HUES64 (cell line): ENCODE data around the gene AGXT2.

Experiments used
- H3K27ac ChIP-seq: 2 replicates; pipeline ENCODE4 v1.7.0; 2013; ENCODE audit warnings: low read depth, low read length, inconsistent platforms
- H3K27me3 ChIP-seq: 2 replicates; pipeline ENCODE4 v1.6.1; 2013; ENCODE audit warnings: mild to moderate bottlenecking, low read length; ENCODE audit not compliant: insufficient read depth
- H3K36me3 ChIP-seq: 2 replicates; pipeline ENCODE4 v1.6.1; 2013; ENCODE audit warnings: mild to moderate bottlenecking, low read length; ENCODE audit not compliant: insufficient read depth
- H3K4me1 ChIP-seq: 2 replicates; pipeline ENCODE4 v1.6.1; 2013; ENCODE audit warnings: mild to moderate bottlenecking, low read length, moderate library complexity; ENCODE audit not compliant: insufficient read depth
- H3K4me3 ChIP-seq: 2 replicates; pipeline ENCODE4 v1.5.1; 2013; ENCODE audit warnings: mild to moderate bottlenecking, low read length, moderate library complexity
- H3K9ac ChIP-seq: 2 replicates; pipeline ENCODE4 v1.6.1; 2013; ENCODE audit warnings: mild to moderate bottlenecking, low read depth, low read length
- H3K9me3 ChIP-seq: 2 replicates; pipeline ENCODE4 v1.6.1; 2013; ENCODE audit warnings: low read depth, low read length; ENCODE audit not compliant: insufficient read depth
- WGBS: fragments of 150-250, 120-280 bp; methylation state at CpG from one replicate; pipeline ENCODE4 v1.1.7; 2013; ENCODE audit warnings: missing lambda C conversion rate; 5-methylcytosine and 5-hydroxymethylcytosine counted together

The AGXT2 gene

DNA sequence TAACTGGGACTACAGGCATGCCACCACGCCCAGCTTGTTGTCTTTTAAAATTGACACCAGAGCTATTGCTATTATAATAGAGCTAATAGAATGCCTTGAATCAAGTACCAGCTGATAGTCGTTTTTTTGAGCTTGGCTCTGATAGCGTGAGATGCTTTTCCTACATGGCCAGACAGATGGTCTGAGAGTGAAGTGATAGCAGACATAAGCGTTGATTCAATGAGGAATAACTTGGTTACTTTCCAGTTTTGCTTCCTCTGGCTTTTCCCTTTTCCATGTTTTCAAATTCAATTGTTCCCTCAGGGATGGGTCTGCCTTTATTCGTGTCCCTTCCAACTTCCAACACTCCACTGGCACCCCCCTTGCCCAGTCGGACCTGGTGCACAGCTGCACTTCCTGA is 15.4 kb downstream of the AGXT2 start:
- H3K36me3 ChIP-seq: no peaks in the 10 kb centered on the region
- H3K4me1 ChIP-seq: peaks cover 5% of the 10 kb centered on the region; the same call in 1 of the 2 replicates
- 92% methylated on average over 6 of the region's 6 CpGs for WGBS
- H3K9me3 ChIP-seq: no peaks in the 10 kb centered on the region
- H3K27ac ChIP-seq: no peak overlapping the region
- no peak overlapping the region for H3K9ac ChIP-seq
- H3K4me3 ChIP-seq: no peak overlapping the region
- no peaks in the 10 kb centered on the region for H3K27me3 ChIP-seq

DNA sequence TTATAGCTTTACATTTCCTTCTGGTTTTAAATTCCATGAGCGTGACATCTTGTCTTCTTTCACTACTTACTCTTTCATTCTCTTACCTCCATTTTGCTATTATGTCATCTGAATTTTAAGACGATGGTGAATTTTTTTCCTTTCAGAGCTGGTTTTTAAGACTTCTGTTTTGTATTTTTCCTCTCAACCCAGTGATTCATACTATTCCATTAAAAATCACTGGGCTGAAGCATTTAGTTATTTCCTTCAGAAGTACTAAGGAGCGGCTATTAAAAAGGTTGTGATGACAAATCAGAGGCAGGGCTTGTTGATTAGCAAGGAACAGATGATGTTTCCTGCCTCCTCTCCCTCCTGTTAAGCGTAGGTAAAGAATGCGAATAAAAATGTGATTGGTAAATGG is 16.5 kb downstream of the AGXT2 start:
- H3K27me3 ChIP-seq: no peaks in the 10 kb centered on the region
- H3K36me3 ChIP-seq: no peaks in the 10 kb centered on the region
- WGBS: 82% methylated on average over 5 of the region's 5 CpGs
- no peaks in the 10 kb centered on the region for H3K9me3 ChIP-seq
- H3K4me3 ChIP-seq: no peak overlapping the region
- H3K27ac ChIP-seq: no peak overlapping the region
- no peaks in the 10 kb centered on the region for H3K4me1 ChIP-seq
- no peak overlapping the region for H3K9ac ChIP-seq

DNA sequence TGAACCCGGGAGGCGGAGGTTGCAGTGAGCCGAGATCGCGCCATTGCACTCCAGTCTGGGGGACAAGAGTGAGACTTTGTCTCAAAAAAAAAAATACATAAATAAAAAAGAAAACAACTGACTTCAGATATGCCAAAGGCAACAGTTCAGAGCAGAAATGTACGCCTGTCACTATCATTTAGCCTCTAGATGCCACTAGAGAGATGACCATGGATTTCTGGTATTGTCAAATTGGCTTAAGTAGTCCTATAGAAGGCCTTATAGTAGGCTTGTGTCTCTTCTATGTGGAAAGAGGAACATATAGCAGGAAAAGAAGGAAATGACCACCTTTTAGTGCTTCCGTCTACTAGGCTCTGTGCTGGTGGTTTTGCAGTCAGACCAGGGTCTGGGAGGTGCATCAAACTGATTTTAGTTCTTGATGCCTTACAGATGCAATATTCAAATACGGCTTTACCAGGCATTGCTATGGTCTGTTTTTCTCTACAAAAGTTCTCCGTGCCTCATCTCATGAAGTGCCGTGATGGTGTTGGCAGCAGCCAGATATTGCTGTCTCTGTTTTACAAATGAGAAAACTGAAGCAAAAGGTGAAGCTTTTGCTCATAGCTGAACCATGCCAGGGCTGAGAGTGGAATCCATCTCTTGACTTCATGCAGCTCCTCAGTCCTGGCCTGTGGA is 17.2 kb downstream of the AGXT2 start:
- H3K36me3 ChIP-seq: no peaks in the 10 kb centered on the region
- H3K27ac ChIP-seq: no peak overlapping the region
- no peak overlapping the region for H3K9ac ChIP-seq
- no peaks in the 10 kb centered on the region for H3K27me3 ChIP-seq
- no peaks in the 10 kb centered on the region for H3K4me1 ChIP-seq
- H3K9me3 ChIP-seq: no peaks in the 10 kb centered on the region
- no peak overlapping the region for H3K4me3 ChIP-seq
- WGBS: 81% methylated on average over 10 of the region's 10 CpGs

DNA sequence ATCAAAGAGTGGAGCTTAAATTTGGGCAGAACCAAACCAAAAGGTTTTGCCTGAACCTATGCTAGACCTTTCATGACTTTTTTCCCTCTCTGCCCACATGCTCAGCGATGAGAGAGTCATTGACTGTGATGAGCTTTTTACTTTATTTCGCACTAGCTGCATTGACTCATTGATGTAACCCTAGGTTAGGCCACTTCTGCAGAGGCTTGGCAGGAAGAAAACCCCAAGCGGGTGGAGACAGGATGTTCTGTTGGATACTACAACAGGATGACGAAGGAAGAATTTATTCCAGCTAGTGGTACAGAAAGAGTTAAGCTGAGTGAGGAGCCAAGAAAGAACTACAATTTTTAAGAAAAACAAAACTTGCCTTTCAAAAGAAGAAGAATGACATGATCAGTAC is 18.4 kb downstream of the AGXT2 start:
- no peaks in the 10 kb centered on the region for H3K4me1 ChIP-seq
- no peak overlapping the region for H3K4me3 ChIP-seq
- H3K36me3 ChIP-seq: no peaks in the 10 kb centered on the region
- no peaks in the 10 kb centered on the region for H3K9me3 ChIP-seq
- no peak overlapping the region for H3K27ac ChIP-seq
- WGBS: 95% methylated on average over 3 of the region's 4 CpGs
- no peak overlapping the region for H3K9ac ChIP-seq
- H3K27me3 ChIP-seq: no peaks in the 10 kb centered on the region

DNA sequence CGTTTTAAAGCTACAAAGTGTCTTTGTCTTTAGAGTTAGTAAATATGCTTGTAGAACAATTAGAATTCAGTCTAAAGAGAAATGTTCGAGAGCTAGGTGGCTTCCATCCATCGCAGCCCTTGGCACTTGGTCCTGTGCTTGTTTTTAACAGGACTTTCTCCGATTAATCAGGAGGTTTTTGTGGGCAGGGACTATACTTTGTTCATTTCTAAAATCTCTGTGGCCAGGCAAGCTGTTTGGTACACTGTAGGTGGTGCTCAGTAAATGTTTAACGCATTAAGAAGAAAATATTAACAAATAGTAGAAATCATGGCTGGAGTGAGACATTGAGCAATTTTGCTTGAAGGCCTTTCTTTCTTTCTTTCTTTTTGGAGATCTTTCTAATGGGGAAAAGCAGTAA is 20.8 kb downstream of the AGXT2 start:
- WGBS: 90% methylated on average over 5 of the region's 5 CpGs
- H3K4me3 ChIP-seq: no peak overlapping the region
- H3K9me3 ChIP-seq: no peaks in the 10 kb centered on the region
- H3K27ac ChIP-seq: no peak overlapping the region
- no peaks in the 10 kb centered on the region for H3K36me3 ChIP-seq
- no peaks in the 10 kb centered on the region for H3K4me1 ChIP-seq
- H3K9ac ChIP-seq: no peak overlapping the region
- H3K27me3 ChIP-seq: no peaks in the 10 kb centered on the region

DNA sequence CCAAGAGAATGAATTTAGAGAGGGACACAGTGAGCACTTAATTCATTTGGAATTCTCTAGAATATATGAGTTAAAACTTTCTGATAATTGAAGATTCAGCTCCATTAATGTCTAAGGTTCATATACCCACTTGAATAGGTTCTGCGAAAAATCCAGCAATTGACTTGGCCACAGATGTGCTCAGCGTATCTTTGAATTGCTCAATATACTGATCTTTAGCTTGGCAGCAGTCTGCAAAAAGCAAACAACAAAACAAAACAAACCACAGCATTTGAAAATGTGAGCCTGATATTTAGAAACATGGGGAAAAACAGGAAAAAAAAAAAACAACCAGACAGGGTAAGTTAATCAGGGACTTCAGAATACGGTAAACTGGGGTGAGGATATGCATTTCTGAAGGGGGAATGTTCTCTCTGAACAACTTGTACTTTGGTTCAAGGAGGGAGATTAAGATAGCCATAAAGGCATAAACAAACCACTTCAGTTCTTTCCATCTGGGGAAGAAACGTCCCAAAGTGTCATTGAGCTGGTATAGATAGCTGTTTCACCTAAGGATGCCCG is 21.4 kb downstream of the AGXT2 start:
- no peaks in the 10 kb centered on the region for H3K27me3 ChIP-seq
- H3K9me3 ChIP-seq: no peaks in the 10 kb centered on the region
- no peak overlapping the region for H3K27ac ChIP-seq
- no peaks in the 10 kb centered on the region for H3K36me3 ChIP-seq
- WGBS: 94% methylated on average over 5 of the region's 5 CpGs
- no peak overlapping the region for H3K9ac ChIP-seq
- no peaks in the 10 kb centered on the region for H3K4me1 ChIP-seq
- H3K4me3 ChIP-seq: no peak overlapping the region

DNA sequence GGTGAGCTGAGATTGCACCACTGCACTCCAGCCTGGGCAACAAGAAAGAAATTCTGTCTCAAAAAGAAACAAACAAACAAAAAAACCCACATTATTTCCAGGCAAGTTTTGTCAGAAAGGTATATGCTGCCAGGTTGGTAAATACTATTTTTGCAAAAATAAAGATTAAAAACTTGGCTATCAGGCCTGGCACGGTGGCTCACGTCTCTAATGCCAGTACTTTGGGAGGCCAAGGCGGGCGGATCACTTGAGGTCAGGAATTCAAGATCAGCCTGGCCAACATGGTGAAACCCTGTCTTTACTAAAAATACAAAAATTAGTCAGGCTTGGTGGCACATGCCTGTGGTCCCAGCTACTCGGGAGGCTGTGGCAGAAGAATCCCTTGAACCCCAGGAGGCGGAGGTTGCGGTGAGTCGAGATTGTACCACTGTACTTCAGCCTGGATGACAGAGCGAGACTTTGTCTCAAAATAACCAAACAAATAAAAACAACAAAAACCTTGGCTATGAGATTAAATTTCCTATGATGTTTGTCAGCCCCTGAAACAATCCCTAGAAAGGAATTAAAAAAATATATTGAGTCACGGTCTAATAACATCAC is 22.7 kb downstream of the AGXT2 start:
- Histone ChIP-seq H3K27ac (no peak overlapping the region), H3K4me3 (no peak overlapping the region), H3K9ac (no peak overlapping the region), H3K36me3 (no peaks in the 10 kb centered on the region), H3K27me3 (no peaks in the 10 kb centered on the region), H3K9me3 (no peaks in the 10 kb centered on the region), H3K4me1 (no peaks in the 10 kb centered on the region)
- 88% methylated on average over 9 of the region's 10 CpGs for WGBS

DNA sequence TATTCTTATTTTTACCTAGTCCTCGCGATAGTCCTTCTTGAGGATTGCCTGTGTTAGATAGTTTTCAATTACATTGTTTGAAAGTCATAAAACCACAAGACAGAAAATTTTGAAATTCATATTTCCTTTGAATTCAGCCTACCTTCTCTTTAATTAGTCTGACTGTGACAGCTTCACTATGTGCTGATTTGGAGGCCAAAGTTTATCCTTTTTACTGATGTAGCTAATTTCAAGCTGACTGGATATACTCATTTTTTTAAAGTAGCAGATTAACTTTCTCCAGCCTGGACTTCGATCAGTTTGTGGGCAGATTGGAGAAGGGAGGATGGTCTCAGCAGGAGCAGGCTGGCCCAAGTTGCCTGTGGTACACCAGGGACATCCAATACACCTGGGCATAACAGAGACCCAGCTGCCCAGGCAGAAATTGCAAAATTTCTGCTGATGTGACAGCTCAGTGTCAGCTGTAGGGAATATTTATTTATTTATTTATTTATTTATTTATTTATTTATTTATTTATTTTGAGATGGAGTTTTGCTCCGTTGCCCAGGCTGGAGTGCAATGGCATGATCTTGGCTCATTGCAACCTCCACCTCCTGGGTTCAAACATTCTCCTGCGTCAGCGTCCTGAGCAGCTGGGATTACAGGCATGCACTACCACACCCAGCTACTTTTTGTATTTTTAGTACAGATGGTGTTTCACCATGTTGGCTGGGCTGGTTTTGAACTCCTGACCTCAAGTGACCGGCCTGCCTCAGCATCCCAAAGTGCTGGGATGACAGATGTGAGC is 24.2 kb downstream of the AGXT2 start:
- H3K27ac ChIP-seq: no peak overlapping the region
- no peaks in the 10 kb centered on the region for H3K36me3 ChIP-seq
- H3K27me3 ChIP-seq: no peaks in the 10 kb centered on the region
- H3K9ac ChIP-seq: no peak overlapping the region
- no peaks in the 10 kb centered on the region for H3K9me3 ChIP-seq
- no peaks in the 10 kb centered on the region for H3K4me1 ChIP-seq
- no peak overlapping the region for H3K4me3 ChIP-seq
- WGBS: 93% methylated on average over 7 of the region's 7 CpGs

DNA sequence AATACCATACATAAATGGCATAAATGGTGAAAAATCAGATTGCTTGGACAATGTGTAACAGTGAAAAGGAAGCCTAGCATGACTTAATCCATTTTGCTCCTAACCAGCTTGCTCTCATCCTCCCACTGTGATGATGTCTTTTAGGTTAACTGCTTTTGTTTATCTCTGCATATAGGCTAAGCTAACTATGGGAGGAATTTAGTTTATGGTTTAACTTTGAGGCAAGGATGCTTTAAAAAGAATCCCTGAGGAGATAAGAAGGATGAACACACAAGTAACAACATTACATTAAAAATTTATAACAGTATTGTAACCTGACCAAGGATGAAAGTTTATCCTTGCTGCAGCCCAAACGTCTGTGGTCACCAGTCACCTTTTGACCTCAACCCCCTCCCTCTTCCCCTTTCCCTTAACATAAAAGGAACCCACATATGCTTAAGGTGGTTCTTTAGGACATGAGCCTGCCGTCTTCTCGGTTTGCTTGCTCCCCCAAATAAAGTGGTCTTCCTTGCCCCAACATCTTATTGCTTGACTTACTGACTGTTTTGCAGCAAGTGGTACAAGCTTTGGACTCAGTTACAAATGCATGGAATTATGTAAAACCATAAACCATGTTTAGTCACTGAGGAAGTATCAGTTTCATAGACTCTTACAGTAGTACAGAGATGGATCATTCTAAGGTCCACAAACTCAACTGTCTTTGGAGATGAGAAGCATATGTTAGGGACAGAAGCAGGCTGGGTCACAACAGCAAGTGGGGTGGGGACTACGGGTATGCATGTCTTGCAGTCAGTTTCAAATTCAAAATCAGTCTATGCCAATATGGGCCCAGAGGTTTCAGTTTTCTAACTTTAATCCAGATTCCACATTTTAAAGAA is 31.3 kb downstream of the AGXT2 start:
- 75% methylated on average over 4 of the region's 4 CpGs for WGBS
- Histone ChIP-seq H3K4me3 (no peak overlapping the region), H3K27me3 (no peaks in the 10 kb centered on the region), H3K9ac (no peak overlapping the region), H3K36me3 (no peaks in the 10 kb centered on the region), H3K9me3 (no peaks in the 10 kb centered on the region; the same call in 1 of the 2 replicates), H3K27ac (no peak overlapping the region), H3K4me1 (no peaks in the 10 kb centered on the region)

DNA sequence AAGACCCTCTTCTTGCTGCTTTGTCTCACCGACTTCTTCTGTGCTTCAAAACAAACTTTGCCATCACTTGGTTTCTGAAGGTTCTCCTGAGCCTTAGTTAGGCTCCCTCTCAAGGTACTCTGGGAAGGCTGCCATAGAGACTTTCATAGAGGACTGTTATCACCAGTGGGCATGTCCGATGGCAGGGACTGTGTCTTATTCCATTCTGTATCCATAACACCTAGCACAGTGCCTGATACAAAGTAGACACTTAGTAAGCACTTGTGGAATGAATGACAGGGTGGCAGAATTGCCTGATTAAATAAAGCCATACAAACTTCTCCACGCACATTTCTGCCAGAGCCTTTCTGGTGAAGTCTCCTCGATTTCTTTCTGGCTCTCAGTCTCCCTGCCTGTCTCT is 32.7 kb downstream of the AGXT2 start:
- no peaks in the 10 kb centered on the region for H3K36me3 ChIP-seq
- no peak overlapping the region for H3K27ac ChIP-seq
- H3K4me1 ChIP-seq: no peaks in the 10 kb centered on the region
- no peak overlapping the region for H3K9ac ChIP-seq
- no peaks in the 10 kb centered on the region; the same call in 1 of the 2 replicates for H3K9me3 ChIP-seq
- no peaks in the 10 kb centered on the region for H3K27me3 ChIP-seq
- WGBS: 82% methylated on average over 4 of the region's 4 CpGs
- no peak overlapping the region for H3K4me3 ChIP-seq
